Endothelial cell of umbilical vein (primary cell): ENCODE data around the gene DAB2IP. TPM values are rescaled to one million over a fixed set of nuclear protein-coding genes. Genes with fewer than 3 reads are reported as not detected.

Source experiments
- BruUV-seq: library from RNA; stranded (reverse); fragments of 400-500 nt; replicated peaks from 2 replicates; lab custom pipeline; 2021; lab: Mats Ljungman, UMichigan
- CTCF ChIA-PET: fragments of 300-600, 350-600 bp; sonication (Branson Sonifier 250); formaldehyde crosslinking; loops from one replicate; lab custom pipeline; 2021; ENCODE audit warnings: antibody characterized with exemption, inconsistent platforms; lab: Charles Lee
- POLR2A ChIA-PET: fragments of 300-600, 350-600 bp; sonication (Branson Sonifier 250); formaldehyde crosslinking; loops from one replicate; lab custom pipeline; 2021; ENCODE audit warnings: antibody characterized with exemption, inconsistent platforms; lab: Charles Lee
- DNase-seq: peaks from one replicate; pipeline ENCODE4 v3.0.0-alpha.2; 2011; ENCODE audit warnings: low read depth, low spot score
- FAIRE-seq: peaks from 2 replicates; lab custom pipeline; 2011; peaks lifted over from hg19 to GRCh38; lab: Jason Lieb, UNC
- H2AFZ ChIP-seq: 2 replicates; pipeline ENCODE4 v1.6.0; 2012; ENCODE audit warnings: low read depth, low read length, control low read depth, inconsistent platforms
- H3K27ac ChIP-seq: 2 replicates; pipeline ENCODE4 v1.5.1; 2011; ENCODE audit warnings: low read depth, mild to moderate bottlenecking, control low read depth, low read length, moderate library complexity; ENCODE audit not compliant: insufficient read depth
- H3K27me3 ChIP-seq, 2 experiments: 2 replicates each; pipeline versions ENCODE4 v1.6.0 to v1.6.1; 2011; ENCODE audit warnings: low read length in 2 of 2, mixed read lengths in 1 of 2; ENCODE audit not compliant: control insufficient read depth in 2 of 2, insufficient read depth in 2 of 2
- H3K36me3 ChIP-seq, 2 experiments: 2 replicates in 1 of 2; 3 replicates in 1 of 2; pipeline ENCODE4 v1.5.1; 2011; ENCODE audit warnings: low read length in 2 of 2, mild to moderate bottlenecking in 1 of 2, moderate library complexity in 1 of 2; ENCODE audit not compliant: control insufficient read depth in 2 of 2, insufficient read depth in 2 of 2; ENCODE audit errors: extremely low read depth in 1 of 2
- H3K4me1 ChIP-seq: 3 replicates; pipeline ENCODE4 v1.5.1; 2011; ENCODE audit warnings: mild to moderate bottlenecking, low read length; ENCODE audit not compliant: control insufficient read depth, insufficient read depth; ENCODE audit errors: extremely low read depth
- H3K4me2 ChIP-seq: 2 replicates; pipeline ENCODE4 v1.6.1; 2011; ENCODE audit warnings: low read length, control low read depth, mixed read lengths; ENCODE audit not compliant: insufficient read depth
- H3K4me3 ChIP-seq, 3 experiments: fragments of 200-600 bp in 1 of 3; sonication (generic), shearing (Covaris generic) in 1 of 3; replicated peaks in 1 of 3; 2 replicates each; pipeline ENCODE4 v1.5.1; 2011 to 2016; ENCODE audit warnings: control low read depth in 3 of 3, low read length in 3 of 3, mild to moderate bottlenecking in 2 of 3, inconsistent platforms in 1 of 3, low read depth in 1 of 3, moderate library complexity in 1 of 3; ENCODE audit not compliant: insufficient read depth in 1 of 3
- H3K79me2 ChIP-seq: 2 replicates; pipeline ENCODE4 v1.6.0; 2012; ENCODE audit warnings: low read length, inconsistent platforms; ENCODE audit not compliant: control insufficient read depth, insufficient read depth
- H3K9ac ChIP-seq: replicated peaks from 2 replicates; pipeline ENCODE3; 2011; ENCODE audit warnings: low read length, control low read depth; ENCODE audit not compliant: insufficient read depth; ENCODE audit errors: extremely low read depth
- H3K9me1 ChIP-seq: replicated peaks from 3 replicates; pipeline ENCODE4 v1.6.0; 2011; ENCODE audit warnings: mild to moderate bottlenecking, low read length; ENCODE audit not compliant: control insufficient read depth, insufficient read depth; ENCODE audit errors: extremely low read depth
- H3K9me3 ChIP-seq: replicated peaks from 2 replicates; pipeline ENCODE4 v1.5.1; 2012; ENCODE audit warnings: low read length, inconsistent platforms; ENCODE audit not compliant: control insufficient read depth, insufficient read depth
- H4K20me1 ChIP-seq: replicated peaks from 2 replicates; pipeline ENCODE3; 2011; ENCODE audit warnings: mild to moderate bottlenecking, low read length; ENCODE audit not compliant: control insufficient read depth, insufficient read depth; ENCODE audit errors: extremely low read depth
- EZH2 ChIP-seq: IDR thresholded peaks from 2 replicates; pipeline ENCODE4 v1.6.1; 2012; ENCODE audit warnings: borderline replicate concordance, low read depth, mild to moderate bottlenecking, moderate library complexity, low read length, inconsistent platforms; ENCODE audit not compliant: severe bottlenecking
- FOS ChIP-seq: IDR thresholded peaks from 2 replicates; pipeline ENCODE4 v1.6.1; 2011; ENCODE audit warnings: mild to moderate bottlenecking, low read length, moderate library complexity, borderline replicate concordance; ENCODE audit not compliant: insufficient read depth
- GATA2 ChIP-seq: IDR thresholded peaks from 2 replicates; pipeline ENCODE4 v1.7.0; 2011; ENCODE audit warnings: low read depth, mild to moderate bottlenecking, moderate library complexity, mixed read lengths, low read length; ENCODE audit not compliant: insufficient read length, insufficient read depth
- JUN ChIP-seq: IDR thresholded peaks from 2 replicates; pipeline ENCODE4 v1.6.1; 2011; ENCODE audit warnings: borderline replicate concordance, low read depth; ENCODE audit not compliant: insufficient read length, insufficient read depth
- MAX ChIP-seq: IDR thresholded peaks from 2 replicates; pipeline ENCODE4 v1.6.1; 2011; ENCODE audit not compliant: insufficient read depth, insufficient read length
- MYC ChIP-seq: IDR thresholded peaks from one replicate; pipeline ENCODE4 v1.6.1; 2011; ENCODE audit warnings: mild to moderate bottlenecking, low read depth, low read length
- POLR2A ChIP-seq: IDR thresholded peaks from 2 replicates; pipeline ENCODE4 v1.6.1; 2012; ENCODE audit warnings: low read depth, mild to moderate bottlenecking, control low read depth, low read length
- POLR2AphosphoS5 ChIP-seq: IDR thresholded peaks from 2 replicates; pipeline ENCODE4 v1.6.1; 2012; ENCODE audit warnings: low read depth, mild to moderate bottlenecking, control low read depth, low read length, moderate library complexity; ENCODE audit not compliant: insufficient read depth
- dilution Hi-C: fragments of 300-500 bp; cut with MboI; formaldehyde crosslinking; loops from one replicate; pipeline ENCODE4 v1.15.0; 2019; ENCODE audit warnings: low sequenced_read_pairs; ENCODE audit not compliant: extremely low pct_ligation_motif_present
- intact Hi-C: fragments of 100-400 bp; cut with micrococcal nuclease; formaldehyde crosslinking; loops from one replicate; pipeline ENCODE4 v1.10.0; 2022
- polyA plus RNA-seq, 4 experiments: library from polyadenylated mRNA; depleted of rRNA in 3 of 4; stranded (reverse) in 3 of 4; unstranded in 1 of 4; fragments of >200 nt; gene quantifications; 2 replicates each; pipeline versions ENCODE4 v1.2.1 to v1.2.3, GENCODE V29; 2011 to 2012; ENCODE audit warnings: missing spikeins in 1 of 4
- total RNA-seq: library from RNA; stranded (reverse); gene quantifications from 2 replicates; pipeline ENCODE4 v1.2.3, GENCODE V29; 2021
- TF ChIP-seq, protein P1 (sequence below), 2 donors: IDR thresholded peaks; 1 replicate in 1 of 2; 2 replicates in 1 of 2; pipeline ENCODE4 v1.5.1; 2011; ENCODE audit warnings: low read length in 2 of 2, mild to moderate bottlenecking in 2 of 2, moderate library complexity in 2 of 2, control low read depth in 1 of 2, inconsistent platforms in 1 of 2, low read depth in 1 of 2; ENCODE audit not compliant: insufficient read depth in 1 of 2; ENCODE audit errors: extremely low read depth in 1 of 2

DAB2IP gene
- total and polyA plus RNA-seq, 2 donors (not counting 3 experiments of a cell fraction or from before 2014, with no cell fraction given), result 29.2 to 53.6 TPM

- intact Hi-C loops (no loop called here), dilution Hi-C loops (no loop called here)
- Histone ChIP-seq H3K4me2 (no peak overlapping the region), H2AFZ (no peak overlapping the region), H3K36me3 (no peaks in the 10 kb centered on the region), H3K27me3 (no peaks in the 10 kb centered on the region), H3K9ac (no peak overlapping the region), H3K9me1 (no peaks in the 10 kb centered on the region), H3K4me1 (peaks cover 7% of the 10 kb centered on the region), H4K20me1 (no peaks in the 10 kb centered on the region), H3K4me3 (no peak overlapping the region), H3K79me2 (peaks cover 2% of the 10 kb centered on the region), H3K9me3 (no peaks in the 10 kb centered on the region), H3K27ac (no peak overlapping the region)
- no peak for FAIRE-seq
- POLR2A ChIA-PET, result no interaction called here
- no peak for DNase-seq
- CTCF ChIA-PET, result no interaction called here
- TF ChIP-seq MAX, result no peak
- TF ChIP-seq FOS, result no peak
- TF ChIP-seq POLR2AphosphoS5, result no peak
- no peak for TF ChIP-seq JUN
- TF ChIP-seq, protein P1, sequence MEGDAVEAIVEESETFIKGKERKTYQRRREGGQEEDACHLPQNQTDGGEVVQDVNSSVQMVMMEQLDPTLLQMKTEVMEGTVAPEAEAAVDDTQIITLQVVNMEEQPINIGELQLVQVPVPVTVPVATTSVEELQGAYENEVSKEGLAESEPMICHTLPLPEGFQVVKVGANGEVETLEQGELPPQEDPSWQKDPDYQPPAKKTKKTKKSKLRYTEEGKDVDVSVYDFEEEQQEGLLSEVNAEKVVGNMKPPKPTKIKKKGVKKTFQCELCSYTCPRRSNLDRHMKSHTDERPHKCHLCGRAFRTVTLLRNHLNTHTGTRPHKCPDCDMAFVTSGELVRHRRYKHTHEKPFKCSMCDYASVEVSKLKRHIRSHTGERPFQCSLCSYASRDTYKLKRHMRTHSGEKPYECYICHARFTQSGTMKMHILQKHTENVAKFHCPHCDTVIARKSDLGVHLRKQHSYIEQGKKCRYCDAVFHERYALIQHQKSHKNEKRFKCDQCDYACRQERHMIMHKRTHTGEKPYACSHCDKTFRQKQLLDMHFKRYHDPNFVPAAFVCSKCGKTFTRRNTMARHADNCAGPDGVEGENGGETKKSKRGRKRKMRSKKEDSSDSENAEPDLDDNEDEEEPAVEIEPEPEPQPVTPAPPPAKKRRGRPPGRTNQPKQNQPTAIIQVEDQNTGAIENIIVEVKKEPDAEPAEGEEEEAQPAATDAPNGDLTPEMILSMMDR (IDR thresholded peaks at IDR 0.05; ENCODE audit: extremely low read depth in 1 of 2, insufficient read depth in 1 of 2, low read depth in 1 of 2, low read length in 2 of 2), result no peak
- no peak for TF ChIP-seq POLR2A
- TF ChIP-seq EZH2, result no peak
- no peak for TF ChIP-seq GATA2
- TF ChIP-seq MYC, result no peak
- BruUV-seq, result no TSS peak
Measured at GRCh38 chr9:121729769-121730562, 78.5 kb downstream of the DAB2IP start.
